HCT116 (cell line): ENCODE measurements around the gene CLASP2.

ENCODE experiments used
- CTCF ChIP-seq, 3 experiments: fragments of 200-600 bp in 1 of 3; sonication (generic) in 1 of 3; IDR thresholded peaks in 2 of 3; conservative IDR thresholded peaks in 1 of 3; 2 replicates each; pipeline ENCODE4 v1.5.1; 2012 to 2017; ENCODE audit warnings: low read depth in 2 of 3, low read length in 2 of 3, antibody characterized with exemption in 1 of 3, borderline replicate concordance in 1 of 3, control low read depth in 1 of 3, mild to moderate bottlenecking in 1 of 3, mixed read lengths in 1 of 3, mixed run types in 1 of 3, moderate library complexity in 1 of 3; ENCODE audit not compliant: insufficient read depth in 1 of 3
- EZH2 ChIP-seq: fragments of 200-600 bp; sonication (generic); IDR thresholded peaks from 2 replicates; pipeline ENCODE4 v1.6.1; 2017; ENCODE audit warnings: antibody characterized with exemption, mixed run types
- FOSL1 ChIP-seq: IDR thresholded peaks from 2 replicates; pipeline ENCODE4 v1.6.1; 2012; ENCODE audit warnings: low read depth
- REST ChIP-seq: IDR thresholded peaks from 2 replicates; pipeline ENCODE4 v1.6.1; 2012; ENCODE audit warnings: low read depth
- ZFX ChIP-seq: fragments of 450-650 bp; IDR thresholded peaks from 2 replicates; pipeline ENCODE4 v1.6.1; 2017

GRCh38 chr3:33579178-33579510 lies 138.9 kb downstream of the CLASP2 start:
- TF ChIP-seq CTCF (IDR thresholded peaks at IDR 0.05 in 2 of 3, conservative IDR thresholded peaks at IDR 0.05 in 1 of 3; ENCODE audit: borderline replicate concordance in 1 of 3, insufficient read depth in 1 of 3, low read depth in 2 of 3, low read length in 2 of 3) (no peak), ZFX (no peak), FOSL1 (no peak), REST (no peak), EZH2 (no peak)
